GM20000 (cell line): Measurements from ENCODE around the gene HELB.

Experiments
- DNase-seq: peaks from one replicate; pipeline ENCODE4 v3.0.0; 2012; ENCODE audit warnings: low spot score
- CTCF ChIP-seq: IDR thresholded peaks from 2 replicates; pipeline ENCODE4 v1.5.1; 2012; ENCODE audit warnings: mild to moderate bottlenecking, control low read depth; ENCODE audit errors: extremely low read depth, missing control alignments

Gene HELB

GRCh38 chr12:66282244-66282643, 20.0 kb upstream of the HELB start:
- DNase-seq: no peak
- TF ChIP-seq CTCF: no peak

- no peak for TF ChIP-seq CTCF
- DNase-seq: no peak
Observed at GRCh38 chr12:66287275-66287674, 15.0 kb upstream of the HELB start.

GRCh38 chr12:66288121-66288520, 14.2 kb upstream of the HELB start:
- no peak for TF ChIP-seq CTCF
- no peak for DNase-seq

GRCh38 chr12:66289485-66289884, 12.8 kb upstream of the HELB start:
- no peak for TF ChIP-seq CTCF
- DNase-seq: no peak

GRCh38 chr12:66290716-66291200, 11.5 kb upstream of the HELB start:
- no peak for DNase-seq
- no peak for TF ChIP-seq CTCF

GRCh38 chr12:66296176-66296683, 6.1 kb upstream of the HELB start:
- TF ChIP-seq CTCF: no peak
- no peak for DNase-seq

- DNase-seq: no peak
- TF ChIP-seq CTCF: no peak
Observed at GRCh38 chr12:66297080-66297479, 5.2 kb upstream of the HELB start.

- no peak for DNase-seq
- no peak for TF ChIP-seq CTCF
Observed at GRCh38 chr12:66297923-66298322, 4.4 kb upstream of the HELB start.
